WTC11 (cell line): ENCODE results near the gene PARVB. TPM values are rescaled to one million over a fixed set of nuclear protein-coding genes. Genes with fewer than 3 reads are reported as not detected.

Source experiments
- ATAC-seq: fragments of 200-7000 bp; cut with Tn5 transposase; 2 replicates; pipeline ENCODE4 v1.10.0; 2021; ENCODE audit warnings: mild to moderate bottlenecking, moderate library complexity
- CTCF ChIA-PET: fragments of 300-600 bp; sonication (Branson Sonifier 250); formaldehyde crosslinking; loops from one replicate; lab custom pipeline; 2021; ENCODE audit warnings: antibody characterized with exemption; lab: Charles Lee
- POLR2A ChIA-PET: fragments of 350-600 bp; sonication (Branson Sonifier 250); formaldehyde crosslinking; loops from one replicate; lab custom pipeline; 2021; ENCODE audit warnings: antibody characterized with exemption; lab: Charles Lee
- DNase-seq: peaks from one replicate; pipeline ENCODE4 v3.0.0; 2021; ENCODE audit warnings: low spot score
- H3K27ac Mint-ChIP-seq: 2 replicates; pipeline ENCODE4 v1.8.0; 2021; ENCODE audit warnings: mixed read lengths
- H3K27me3 Mint-ChIP-seq: 2 replicates; pipeline ENCODE4 v1.8.0; 2021; ENCODE audit warnings: low read depth, mild to moderate bottlenecking, moderate library complexity, mixed read lengths
- H3K36me3 Mint-ChIP-seq: 2 replicates; pipeline ENCODE4 v1.8.0; 2021; ENCODE audit warnings: mixed read lengths
- H3K4me1 Mint-ChIP-seq: 2 replicates; pipeline ENCODE4 v1.8.0; 2022; ENCODE audit warnings: mixed read lengths
- H3K4me3 Mint-ChIP-seq: 2 replicates; pipeline ENCODE4 v1.8.0; 2021; ENCODE audit warnings: mild to moderate bottlenecking, moderate library complexity, mixed read lengths
- H3K9me3 Mint-ChIP-seq: 2 replicates; pipeline ENCODE4 v1.8.0; 2021; ENCODE audit warnings: mixed read lengths
- ARID4B ChIP-seq: sonication (generic); formaldehyde crosslinking; IDR thresholded peaks from 2 replicates; pipeline ENCODE4 v1.8.0; 2023; ENCODE audit warnings: missing genetic modification reagents, mild to moderate bottlenecking, borderline replicate concordance
- ATF2 ChIP-seq: sonication (generic); formaldehyde crosslinking; IDR thresholded peaks from 2 replicates; pipeline ENCODE4 v1.8.1; 2022; ENCODE audit warnings: low read depth, missing genetic modification reagents, borderline replicate concordance
- CDX4 ChIP-seq: fragments of 250-450 bp; sonication (Bioruptor Pico); IDR thresholded peaks from 2 replicates; pipeline ENCODE4 v1.9.0; 2021; ENCODE audit warnings: moderate library complexity, mild to moderate bottlenecking, inconsistent platforms, borderline replicate concordance
- E2F1 ChIP-seq: sonication (generic); formaldehyde crosslinking; IDR thresholded peaks from 2 replicates; pipeline ENCODE4 v1.8.0; 2022; ENCODE audit warnings: mild to moderate bottlenecking, missing genetic modification reagents
- ESRRA ChIP-seq: sonication (generic); formaldehyde crosslinking; IDR thresholded peaks from 2 replicates; pipeline ENCODE4 v1.8.1; 2022; ENCODE audit warnings: mild to moderate bottlenecking, missing genetic modification reagents, borderline replicate concordance
- FOXJ3 ChIP-seq: sonication (generic); formaldehyde crosslinking; IDR thresholded peaks from 2 replicates; pipeline ENCODE4 v1.9.0; 2021; ENCODE audit warnings: missing genetic modification reagents, mild to moderate bottlenecking, borderline replicate concordance
- FOXP1 ChIP-seq: sonication (generic); formaldehyde crosslinking; IDR thresholded peaks from 2 replicates; pipeline ENCODE4 v1.8.0; 2022; ENCODE audit warnings: missing genetic modification reagents, mild to moderate bottlenecking, moderate library complexity, borderline replicate concordance
- GABPB1 ChIP-seq: sonication (generic); formaldehyde crosslinking; IDR thresholded peaks from 2 replicates; pipeline ENCODE4 v1.8.1; 2023; ENCODE audit warnings: mild to moderate bottlenecking, missing genetic modification reagents
- GTF2I ChIP-seq: fragments of 250-450 bp; sonication (Bioruptor Pico); conservative IDR thresholded peaks from 2 replicates; pipeline ENCODE4 v1.4.0; 2021; ENCODE audit warnings: mild to moderate bottlenecking
- MAX ChIP-seq: sonication (generic); formaldehyde crosslinking; IDR thresholded peaks from 2 replicates; pipeline ENCODE4 v1.8.0; 2022; ENCODE audit warnings: mild to moderate bottlenecking, missing genetic modification reagents
- MLX ChIP-seq: sonication (generic); formaldehyde crosslinking; IDR thresholded peaks from 2 replicates; pipeline ENCODE4 v1.8.1; 2023; ENCODE audit warnings: mild to moderate bottlenecking, missing genetic modification reagents, moderate library complexity
- NR3C1 ChIP-seq: sonication (generic); formaldehyde crosslinking; conservative IDR thresholded peaks from 2 replicates; pipeline ENCODE4 v1.8.1; 2023; ENCODE audit warnings: low read depth, mild to moderate bottlenecking, missing genetic modification reagents
- TEAD4 ChIP-seq: sonication (generic); formaldehyde crosslinking; IDR thresholded peaks from 2 replicates; pipeline ENCODE4 v1.8.0; 2022; ENCODE audit warnings: mild to moderate bottlenecking, missing genetic modification reagents
- ZMAT4 ChIP-seq: fragments of 250-450 bp; sonication (Bioruptor Pico); IDR thresholded peaks from 2 replicates; pipeline ENCODE4 v1.9.0; 2021; ENCODE audit warnings: mild to moderate bottlenecking
- ZNF138 ChIP-seq: sonication (generic); formaldehyde crosslinking; conservative IDR thresholded peaks from 2 replicates; pipeline ENCODE4 v1.8.1; 2022; ENCODE audit warnings: mild to moderate bottlenecking, moderate library complexity, missing genetic modification reagents
- ZNF263 ChIP-seq: sonication (generic); formaldehyde crosslinking; IDR thresholded peaks from 2 replicates; pipeline ENCODE4 v1.8.1; 2022; ENCODE audit warnings: low read depth, mild to moderate bottlenecking, moderate library complexity, missing genetic modification reagents
- ZNF317 ChIP-seq: sonication (generic); formaldehyde crosslinking; IDR thresholded peaks from 2 replicates; pipeline ENCODE4 v1.8.1; 2023; ENCODE audit warnings: low read depth, mild to moderate bottlenecking, moderate library complexity, missing genetic modification reagents, borderline replicate concordance
- ZNF396 ChIP-seq: fragments of 250-450 bp; sonication (Bioruptor Pico); IDR thresholded peaks from 2 replicates; pipeline ENCODE4 v1.8.0; 2021; ENCODE audit warnings: mild to moderate bottlenecking, moderate library complexity, borderline replicate concordance
- ZNF532 ChIP-seq: fragments of 250-450 bp; sonication (Bioruptor Pico); IDR thresholded peaks from 2 replicates; pipeline ENCODE4 v1.9.0; 2021; ENCODE audit warnings: mild to moderate bottlenecking, borderline replicate concordance
- ZSCAN18 ChIP-seq: fragments of 250-450 bp; sonication (Bioruptor Pico); IDR thresholded peaks from 2 replicates; pipeline ENCODE4 v2.1.2; 2022; ENCODE audit warnings: mild to moderate bottlenecking, moderate library complexity
- total RNA-seq: library from RNA; stranded (reverse); gene quantifications from 3 replicates; pipeline ENCODE4 v1.2.3, GENCODE V29; 2021

Gene PARVB
- total RNA-seq, 1 experiment from 2014 or later = 3.3 TPM

GRCh38 chr22:44074337-44074984 is 50.4 kb downstream of the PARVB start (continued):
- TF ChIP-seq ZNF138 (CRISPR knock-in tag) (no peak), GTF2I (CRISPR knock-in tag) (no peak), ARID4B (no peak), ZNF263 (no peak), ZSCAN18 (CRISPR knock-in tag) (no peak), GABPB1 (no peak), NR3C1 (CRISPR knock-in tag) (no peak), FOXP1 (no peak)

- H3K27ac Mint-ChIP-seq = no peak overlapping the region
- DNase-seq (no peak), ATAC-seq (no peak)
- H3K36me3 Mint-ChIP-seq = no peaks in the 10 kb centered on the region
- CTCF ChIA-PET = no interaction called here
- H3K4me1 Mint-ChIP-seq = no peaks in the 10 kb centered on the region
- no peak overlapping the region for H3K4me3 Mint-ChIP-seq
- H3K9me3 Mint-ChIP-seq = no peaks in the 10 kb centered on the region
- POLR2A ChIA-PET = no interaction called here
- H3K27me3 Mint-ChIP-seq = no peaks in the 10 kb centered on the region
- TF ChIP-seq ZNF396 (no peak), ESRRA (CRISPR knock-in tag) (no peak), FOXP1 (no peak), ZNF317 (no peak), TEAD4 (CRISPR knock-in tag) (no peak), E2F1 (no peak), ATF2 (CRISPR knock-in tag) (no peak), ZMAT4 (CRISPR knock-in tag) (no peak), ZNF532 (no peak), ZNF263 (no peak), CDX4 (CRISPR knock-in tag) (no peak), MLX (CRISPR knock-in tag) (no peak), MAX (CRISPR knock-in tag) (no peak), NR3C1 (CRISPR knock-in tag) (no peak), FOXJ3 (CRISPR knock-in tag) (no peak)
Observed at GRCh38 chr22:44075022-44075421, 50.9 kb downstream of the PARVB start.
